ENCODE data around the gene HIVEP3.

GRCh38 chr1:41811051-41811795 is 107.5 kb downstream of the HIVEP3 start:
- TF ChIP-seq CTCF (IDR thresholded peaks at IDR 0.05) (no peak), POLR2A (IDR thresholded peaks at IDR 0.05) (no peak), EP300 (IDR thresholded peaks at IDR 0.05) (no peak)

All from tibial nerve (tissue), 4 donors.